Heart right ventricle (tissue), 16 donors: Measurements from ENCODE around the gene FARP2. TPM values are rescaled to one million over a fixed set of nuclear protein-coding genes. Genes with fewer than 3 reads are reported as not detected.

Experiments
- ATAC-seq, 8 donors: fragments of 200-7000 bp; cut with Tn5 transposase; one replicate each; pipeline ENCODE4 v1.9.1; 2020; ENCODE audit warnings: mild to moderate bottlenecking in 8 of 8, moderate library complexity in 8 of 8, moderate number of reproducible peaks in 1 of 8
- DNase-seq, 2 donors: peaks; one replicate each; pipeline ENCODE4 v3.0.0-alpha.2; 2020
- H3K27ac ChIP-seq, 10 donors: fragments of 200-600 bp; sonication (generic) in 2 of 10; one replicate each; pipeline versions ENCODE4 v1.5.0 to v1.8.0; 2020 to 2022; ENCODE audit warnings: mild to moderate bottlenecking in 3 of 10
- H3K27me3 ChIP-seq, 7 donors: fragments of 200-600 bp; one replicate each; pipeline ENCODE4 v1.8.0; 2021 to 2022; ENCODE audit warnings: mild to moderate bottlenecking in 2 of 7
- H3K36me3 ChIP-seq, 9 donors: fragments of 200-600 bp; sonication (generic) in 1 of 9; one replicate each; pipeline versions ENCODE4 v1.5.0 to v1.8.0; 2020 to 2022; ENCODE audit warnings: mild to moderate bottlenecking in 2 of 9
- H3K4me1 ChIP-seq, 9 donors: fragments of 200-600 bp; sonication (generic) in 1 of 9; one replicate each; pipeline versions ENCODE4 v1.5.0 to v1.8.0; 2020 to 2022; ENCODE audit warnings: mild to moderate bottlenecking in 4 of 9
- H3K4me3 ChIP-seq, 10 donors: fragments of 200-600 bp; sonication (generic) in 2 of 10; one replicate each; pipeline versions ENCODE4 v1.5.0 to v1.8.0; 2020 to 2022; ENCODE audit warnings: mild to moderate bottlenecking in 7 of 10, moderate library complexity in 2 of 10
- H3K9me3 ChIP-seq, 11 donors: fragments of 200-600 bp in 10 of 11; sonication (generic) in 2 of 11; one replicate each; pipeline versions ENCODE4 v1.5.0 to v1.8.0; 2013 to 2022; ENCODE audit warnings: mild to moderate bottlenecking in 2 of 11, control low read depth in 1 of 11, moderate library complexity in 1 of 11
- WGBS, 2 donors: extraction: QIAGEN DNeasy Blood & Tissue Kit; methylation state at CpG; one replicate each; pipeline ENCODE4 v1.1.7; 2013; ENCODE audit warnings: inconsistent platforms in 1 of 2; 5-methylcytosine and 5-hydroxymethylcytosine counted together
- intact Hi-C, 10 donors: fragments of 100-400 bp; cut with DNase I; formaldehyde crosslinking; loops; one replicate each; pipeline versions ENCODE4 v1.11.1 to v1.14.2; 2022
- polyA plus RNA-seq, 2 donors: library from polyadenylated mRNA; stranded (reverse); fragments of 200-250 nt; gene quantifications; one replicate each; pipeline ENCODE4 v1.2.3, GENCODE V29; 2013
- total RNA-seq, 10 donors: library from RNA; stranded (reverse); fragmentation: NEBNext Ultra II Directional in 3 of 10; extraction: Animal tissue kit (Norgen Biotek cat#: 25700) in 3 of 10; gene quantifications; one replicate each; pipeline versions ENCODE4 v1.2.1 to v1.2.4, GENCODE V29; 2021 to 2023
- TF ChIP-seq, protein P1 (sequence below), 9 donors: fragments of 200-600 bp; sonication (generic) in 2 of 9; IDR thresholded peaks; one replicate each; pipeline versions ENCODE4 v1.5.0 to v1.8.0; 2021 to 2022; ENCODE audit warnings: antibody characterized with exemption in 9 of 9, mild to moderate bottlenecking in 5 of 9, moderate library complexity in 1 of 9
- donor health status: Arrhythmogenic right ventricular cardiomyopathy.
- donor health status: ischemic (EF 13 %, LVEDD 7.1; RV severe dilation, severe dysfunction).
- donor health status: healthy with polysubstance abuse.
- donor health status: DM: no; HTN: yes; CAD: no.
- donor health status: DM: no; HTN: no; CAD: no.
- donor health status: ischemic (EF 25% LVEDD 6.9; RV normal size, moderate dysfunction).
- donor health status: ischemic (EF 25% LVEDD 5.7; RV mildly dilated, moderate dysfunction).
- donor health status: healthy.
- donor health status: DM: yes; HTN: yes; CAD: no.
- donor health status: Ischemic cardiomyopathy.
- donor health status: ischemic (EF 35%, LVEDD 5.7; RV mildly dilated, moderate dysfunction).
- donor health status: nonischemic (EF 11% LVEDD 7.7; RV severe dilation, severe dysfunction).
- donor health status: DM: yes; HTN: yes; CAD: no.
- donor health status: PGD.
- donor health status: ischemic (EF 29% LVEDD 5.4; RV normal size, mild dysfunction).
- donor health status: nonischemic (EF 23%, LVEDD 6.1; RV moderate dilation, normal function).

The FARP2 gene
- total and polyA plus RNA-seq, 12 donors: 7.1 to 23.6 (median 19.3) TPM

DNA sequence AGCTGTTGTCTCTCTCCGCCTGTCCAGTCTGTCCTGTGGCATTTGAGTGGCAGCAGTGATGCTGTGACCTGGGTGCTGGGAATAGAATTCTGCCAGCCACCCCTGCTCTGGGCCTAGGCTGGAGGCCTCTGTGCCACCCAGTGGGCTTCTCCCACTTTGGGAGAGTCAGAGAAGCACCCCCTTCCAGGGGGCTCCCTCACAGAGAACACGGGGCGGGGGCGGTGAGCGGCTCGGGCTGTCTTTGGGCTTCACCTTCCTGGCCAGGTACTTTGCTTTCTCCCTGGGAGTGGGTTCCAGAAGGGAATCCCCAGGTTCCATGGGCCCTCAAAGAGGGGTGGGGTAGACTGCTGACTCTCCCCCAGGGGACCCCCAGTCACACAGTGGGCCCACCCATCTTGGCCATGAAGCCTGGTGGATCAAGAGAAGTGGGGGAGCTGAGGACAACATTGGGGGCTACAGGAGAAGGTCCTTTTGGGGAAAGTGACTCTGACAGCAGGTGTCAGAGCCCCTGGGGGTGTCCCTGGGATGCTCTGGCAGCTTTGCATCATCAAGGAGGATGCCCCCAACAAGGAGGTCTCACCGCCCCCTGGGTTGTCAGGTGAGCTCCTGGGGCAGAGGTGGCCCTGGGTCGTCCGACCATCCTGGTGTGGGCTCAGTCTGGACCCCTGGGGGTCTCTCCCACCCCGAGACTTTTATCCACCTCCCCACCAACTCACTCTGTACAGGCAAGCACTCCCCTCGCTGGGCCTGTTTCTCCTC is 183.7 kb downstream of the FARP2 start:
- intact Hi-C loops: no loop called here
- WGBS, 2 donors: 96 to 97% methylated on average over 11 of the region's 11 CpGs

DNA sequence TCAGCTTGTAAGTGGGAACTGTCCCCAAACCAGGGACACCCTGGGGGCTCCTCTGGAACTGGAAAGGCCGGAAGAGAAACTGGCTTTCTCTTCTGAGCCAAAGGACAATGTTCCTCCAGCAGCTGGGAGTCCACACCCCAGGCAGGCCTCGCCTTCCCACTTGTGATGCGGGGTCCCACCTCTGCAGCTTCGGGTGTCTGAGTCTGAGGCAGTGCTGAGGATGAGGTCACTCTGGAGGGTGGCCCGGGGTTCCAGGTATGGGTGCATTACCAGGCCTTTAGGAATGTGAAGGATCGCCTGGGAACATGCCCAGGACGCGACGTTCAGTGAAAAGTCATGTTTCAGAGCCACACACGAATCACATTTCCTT is 184.3 kb downstream of the FARP2 start:
- peak overlapping the region in 9 of 10 donors; percentile 22 to 51 (median 41) for H3K4me3 ChIP-seq
- no peaks in the 10 kb centered on the region for H3K36me3 ChIP-seq
- ATAC-seq (peak in 4 of 8 donors; percentile 5 to 58 (median 28)), DNase-seq (no peak)
- TF ChIP-seq, protein P1, sequence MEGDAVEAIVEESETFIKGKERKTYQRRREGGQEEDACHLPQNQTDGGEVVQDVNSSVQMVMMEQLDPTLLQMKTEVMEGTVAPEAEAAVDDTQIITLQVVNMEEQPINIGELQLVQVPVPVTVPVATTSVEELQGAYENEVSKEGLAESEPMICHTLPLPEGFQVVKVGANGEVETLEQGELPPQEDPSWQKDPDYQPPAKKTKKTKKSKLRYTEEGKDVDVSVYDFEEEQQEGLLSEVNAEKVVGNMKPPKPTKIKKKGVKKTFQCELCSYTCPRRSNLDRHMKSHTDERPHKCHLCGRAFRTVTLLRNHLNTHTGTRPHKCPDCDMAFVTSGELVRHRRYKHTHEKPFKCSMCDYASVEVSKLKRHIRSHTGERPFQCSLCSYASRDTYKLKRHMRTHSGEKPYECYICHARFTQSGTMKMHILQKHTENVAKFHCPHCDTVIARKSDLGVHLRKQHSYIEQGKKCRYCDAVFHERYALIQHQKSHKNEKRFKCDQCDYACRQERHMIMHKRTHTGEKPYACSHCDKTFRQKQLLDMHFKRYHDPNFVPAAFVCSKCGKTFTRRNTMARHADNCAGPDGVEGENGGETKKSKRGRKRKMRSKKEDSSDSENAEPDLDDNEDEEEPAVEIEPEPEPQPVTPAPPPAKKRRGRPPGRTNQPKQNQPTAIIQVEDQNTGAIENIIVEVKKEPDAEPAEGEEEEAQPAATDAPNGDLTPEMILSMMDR (IDR thresholded peaks at IDR 0.05): no peak
- H3K4me1 ChIP-seq: peaks cover 8 to 24% (median 17%) of the 10 kb centered on the region in 9 donors
- H3K27ac ChIP-seq: peak overlapping the region in 3 of 10 donors; percentile 17 to 51 (median 42)
- H3K9me3 ChIP-seq: no peaks in the 10 kb centered on the region
- intact Hi-C loops: no loop called here
- 52 to 55% methylated on average over 10 of the region's 10 CpGs for WGBS, 2 donors
- H3K27me3 ChIP-seq: peaks cover 0 to 36% (median 10%) of the 10 kb centered on the region in 7 donors

More for the DNA sequence above, 183.7 kb downstream of the FARP2 start:
- H3K36me3 ChIP-seq: no peaks in the 10 kb centered on the region
- H3K4me3 ChIP-seq: no peak overlapping the region
- no peak for DNase-seq
- H3K27ac ChIP-seq: no peak overlapping the region
- H3K27me3 ChIP-seq: peaks cover 0 to 36% (median 10%) of the 10 kb centered on the region in 7 donors
- peaks cover 8 to 22% (median 17%) of the 10 kb centered on the region in 9 donors for H3K4me1 ChIP-seq
- ATAC-seq: peak in 1 of 8 donors; percentile 6
- no peaks in the 10 kb centered on the region for H3K9me3 ChIP-seq
- TF ChIP-seq, protein P1 (IDR thresholded peaks at IDR 0.05): no peak

DNA sequence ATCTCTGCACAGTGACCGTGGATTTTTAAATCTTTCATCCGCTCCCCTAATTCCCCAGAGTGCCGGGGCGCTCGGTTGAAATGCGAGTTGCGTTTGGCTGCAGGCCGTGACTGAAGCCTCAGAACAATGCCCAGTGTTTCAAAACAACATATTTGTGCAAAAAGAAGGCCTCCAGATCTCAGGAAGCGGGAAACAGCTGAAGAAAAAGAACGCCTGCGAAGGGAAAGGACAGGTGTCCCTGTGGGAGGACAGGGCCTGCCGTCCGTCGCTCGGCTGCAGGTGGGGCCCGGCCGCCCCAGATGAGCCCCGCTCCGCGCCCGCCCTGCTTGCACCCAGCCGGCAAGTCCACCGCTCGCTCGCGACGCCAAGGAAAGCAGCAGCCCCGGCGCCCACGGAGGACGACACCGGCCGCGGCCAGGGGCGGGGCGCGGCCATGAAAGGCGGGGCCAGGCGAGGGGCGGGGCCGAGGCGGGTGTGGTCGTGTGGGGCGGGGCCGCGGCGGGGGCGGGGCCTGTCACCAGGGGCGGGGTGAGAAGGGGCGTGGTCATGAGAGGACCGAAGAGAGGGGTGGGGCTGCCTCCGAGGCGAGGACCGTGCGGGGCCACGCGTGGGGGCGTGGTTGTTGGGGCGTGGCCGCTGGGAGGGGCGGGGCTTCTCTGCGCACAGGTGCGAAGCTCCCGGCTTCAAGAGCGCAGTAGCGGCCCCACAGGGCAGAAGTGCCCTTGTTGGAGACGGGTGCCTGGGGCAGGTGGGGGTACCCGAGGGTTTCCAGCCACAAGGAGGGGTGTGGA is 184.9 kb downstream of the FARP2 start:
- Histone ChIP-seq H3K27ac (peak overlapping the region in 3 of 10 donors; percentile 17 to 51 (median 42)), H3K4me1 (peaks cover 8 to 27% (median 17%) of the 10 kb centered on the region in 9 donors), H3K4me3 (peak overlapping the region in 9 of 10 donors; percentile 22 to 51 (median 41)), H3K36me3 (no peaks in the 10 kb centered on the region), H3K9me3 (no peaks in the 10 kb centered on the region), H3K27me3 (peaks cover 0 to 36% (median 10%) of the 10 kb centered on the region in 7 donors)
- DNase-seq (peak in 1 of 2 donors; percentile 61), ATAC-seq (peak; percentile 30 to 77 (median 67))
- 10% methylated on average over 58 to 68 of the region's 68 CpGs for WGBS, 2 donors
- intact Hi-C loops: no loop called here
- TF ChIP-seq, protein P1 (IDR thresholded peaks at IDR 0.05): no peak

DNA sequence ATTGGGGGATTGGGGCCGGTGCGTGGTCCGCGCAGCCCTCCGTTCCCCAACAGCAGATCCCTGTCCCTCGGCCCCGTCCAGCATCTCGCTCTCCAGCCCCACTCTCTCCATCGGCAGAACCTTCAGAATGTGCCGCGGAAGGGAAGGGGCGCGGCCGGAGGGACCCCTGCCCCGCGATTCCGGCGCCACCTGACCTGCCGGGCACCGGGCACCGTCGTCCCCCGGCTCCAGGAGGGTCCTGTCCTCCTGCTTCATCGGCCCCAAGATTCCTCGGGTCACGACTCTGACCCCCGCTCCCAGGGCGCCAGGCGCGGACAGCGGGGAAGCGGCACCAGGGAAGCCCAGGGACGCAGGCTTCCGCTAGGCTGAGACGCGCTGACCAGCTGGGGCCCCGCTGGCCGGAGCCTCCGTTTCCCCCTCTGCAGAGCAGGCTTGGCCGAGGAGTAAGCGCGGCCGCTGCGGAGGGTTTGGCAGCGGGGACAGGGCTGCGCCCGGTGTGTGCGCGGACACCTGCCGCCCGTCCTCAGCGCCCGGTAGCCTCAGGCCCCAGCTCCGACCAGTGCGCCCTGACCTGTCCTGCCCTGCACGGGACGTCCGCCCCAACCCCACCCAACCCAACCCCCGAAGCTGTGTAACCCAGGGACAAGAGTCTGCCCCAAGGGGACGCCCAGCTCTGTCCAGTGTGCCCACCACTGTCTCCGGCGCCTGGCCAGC is 185.6 kb downstream of the FARP2 start:
- peak overlapping the region in 9 of 10 donors; percentile 22 to 51 (median 41) for H3K4me3 ChIP-seq
- no peak for DNase-seq
- H3K36me3 ChIP-seq: no peaks in the 10 kb centered on the region
- WGBS, 2 donors: 13 to 15% methylated on average over 43 to 62 of the region's 62 CpGs
- H3K27me3 ChIP-seq: peaks cover 0 to 40% (median 11%) of the 10 kb centered on the region in 7 donors
- peak in 6 of 8 donors; percentile 8 to 51 (median 28) for ATAC-seq
- H3K27ac ChIP-seq: no peak overlapping the region
- intact Hi-C loops: no loop called here
- no peaks in the 10 kb centered on the region for H3K9me3 ChIP-seq
- TF ChIP-seq, protein P1 (IDR thresholded peaks at IDR 0.05): no peak
- H3K4me1 ChIP-seq: peaks cover 10 to 33% (median 19%) of the 10 kb centered on the region in 9 donors
